BJ (cell line): Measurements from ENCODE around the gene PHPT1. TPM values are rescaled to one million over a fixed set of nuclear protein-coding genes. Genes with fewer than 3 reads are reported as not detected.
"Not testable (repeated sequence)": the region's sequence is repeated elsewhere in the genome, so short reads cannot be mapped to it uniquely, and the experiment has no call there.

ENCODE experiments used
- CTCF ChIA-PET: fragments of 350-600 bp; formaldehyde crosslinking; extraction: SDS; loops from one replicate; lab custom pipeline; 2021; ENCODE audit warnings: antibody characterized with exemption, inconsistent platforms; lab: Yijun Ruan, JAX
- POLR2A ChIA-PET: fragments of 300-600 bp; sonication (Branson Sonifier 250); formaldehyde crosslinking; extraction: SDS; loops from one replicate; lab custom pipeline; 2021; ENCODE audit warnings: antibody characterized with exemption; lab: Charles Lee
- DNase-seq: peaks from one replicate; pipeline ENCODE4 v3.0.0-alpha.2; 2011; ENCODE audit warnings: low read depth
- H3K27me3 ChIP-seq: 2 replicates; pipeline ENCODE4 v1.6.0; 2011; ENCODE audit warnings: low read length; ENCODE audit not compliant: control insufficient read depth, insufficient read depth
- H3K36me3 ChIP-seq: 2 replicates; pipeline ENCODE4 v1.5.1; 2011; ENCODE audit warnings: low read length; ENCODE audit not compliant: control insufficient read depth, insufficient read depth
- H3K4me3 ChIP-seq: 2 replicates; pipeline ENCODE4 v1.5.1; 2011; ENCODE audit warnings: low read depth, mild to moderate bottlenecking, control low read depth, low read length
- CTCF ChIP-seq: IDR thresholded peaks from 2 replicates; pipeline ENCODE4 v1.5.1; 2011; ENCODE audit warnings: low read depth, mild to moderate bottlenecking, control low read depth, inconsistent platforms, low read length, moderate library complexity; ENCODE audit not compliant: insufficient read depth
- polyA minus RNA-seq: library from RNA; depleted of rRNA, polyadenylated mRNA; stranded (reverse); fragments of >200 nt; gene quantifications from 2 replicates; pipeline ENCODE4 v1.2.3, GENCODE V29; 2011; rRNA and poly(A)+ RNA removed
- polyA plus RNA-seq: library from polyadenylated mRNA; depleted of rRNA; stranded (reverse); fragments of >200 nt; gene quantifications from 2 replicates; pipeline ENCODE4 v1.2.3, GENCODE V29; 2011; rRNA removed

PHPT1 gene
- polyA plus RNA-seq (116 and 233 TPM in 2 replicates), polyA minus RNA-seq (22.3 and 29.8 TPM in 2 replicates)

DNA sequence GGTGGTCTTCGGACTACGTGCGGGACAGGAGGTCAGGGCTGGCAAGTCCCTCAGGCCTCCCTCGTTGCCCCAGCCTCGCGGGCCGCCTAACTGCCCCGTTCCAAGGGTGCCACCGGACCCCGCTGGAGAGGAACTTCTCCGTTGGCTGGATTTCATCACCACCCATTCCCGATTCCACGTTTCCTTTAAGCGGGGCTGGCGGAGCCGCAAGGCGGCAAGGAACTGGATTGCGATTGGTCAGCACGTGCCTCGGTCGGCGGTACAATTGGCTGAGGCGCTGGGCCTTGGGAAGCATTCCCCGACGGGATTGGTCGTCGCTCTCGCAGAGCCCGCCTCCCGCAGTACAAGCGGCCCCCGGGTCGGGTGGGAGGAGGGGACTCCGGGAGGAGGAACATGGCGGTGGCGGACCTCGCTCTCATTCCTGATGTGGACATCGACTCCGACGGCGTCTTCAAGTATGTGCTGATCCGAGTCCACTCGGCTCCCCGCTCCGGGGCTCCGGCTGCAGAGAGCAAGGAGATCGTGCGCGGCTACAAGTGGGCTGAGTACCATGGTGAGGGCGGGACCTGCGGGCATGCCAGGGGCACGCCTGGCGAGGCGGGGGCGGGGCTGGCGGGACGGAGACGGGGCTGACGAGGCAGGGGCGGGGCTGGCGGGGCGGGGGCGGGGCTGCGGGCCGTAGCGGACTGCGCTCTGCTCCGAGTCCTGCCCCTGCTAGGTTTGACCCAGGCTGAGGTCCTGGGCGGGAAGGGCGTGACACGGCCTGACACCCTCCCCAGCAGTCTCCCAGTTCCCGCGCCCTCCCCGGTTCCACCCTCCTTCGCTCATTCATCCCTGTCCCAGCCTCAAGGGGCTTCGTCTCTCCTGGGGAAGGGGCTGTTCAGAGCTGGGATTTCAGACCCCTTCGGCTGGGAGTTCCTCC is at the start of gene PHPT1:
PHPT1 (plus strand) TSS at position 372 of the 922 bp plus-strand sequence; CDS start at position 394, 22 bp downstream.
- peaks cover 10% of the 10 kb centered on the region for H3K36me3 ChIP-seq
- peak within 1 kb of the TSS; percentile 84 for H3K4me3 ChIP-seq
- ChIA-PET CTCF (interaction anchor here (2.0 kb wide), 1 partner anchor 186 kb away, joined by 8 read pairs; no protein-coding TSS in a partner anchor), POLR2A (no interaction called here)
- H3K27me3 ChIP-seq = 0 out of 2 replicates have a peak, but pooled peaks cover 6% of the 10 kb centered on the region
- TF ChIP-seq CTCF = no peak
- DNase-seq = peak; percentile 94

- TF ChIP-seq CTCF = no peak
- Histone ChIP-seq H3K4me3 (peak overlapping the region; percentile 31), H3K27me3 (peaks cover 25% of the 10 kb centered on the region), H3K36me3 (no peaks in the 10 kb centered on the region; the same call in 1 of the 2 replicates)
- ChIA-PET CTCF (interaction anchor here (1.3 to 1.4 kb wide), 3 partner anchors 8 to 42 kb away, joined by 4 to 8 read pairs (median 5); partner anchors contain the start of genes AJM1 and TMEM141), POLR2A (interaction anchor here (0.7 kb wide), 1 partner anchor 389 kb away, joined by 11 read pairs; no protein-coding TSS in a partner anchor)
- no peak for DNase-seq
These were observed 49.2 kb upstream of the PHPT1 start for GRCh38 chr9:136799854-136800657.

DNA sequence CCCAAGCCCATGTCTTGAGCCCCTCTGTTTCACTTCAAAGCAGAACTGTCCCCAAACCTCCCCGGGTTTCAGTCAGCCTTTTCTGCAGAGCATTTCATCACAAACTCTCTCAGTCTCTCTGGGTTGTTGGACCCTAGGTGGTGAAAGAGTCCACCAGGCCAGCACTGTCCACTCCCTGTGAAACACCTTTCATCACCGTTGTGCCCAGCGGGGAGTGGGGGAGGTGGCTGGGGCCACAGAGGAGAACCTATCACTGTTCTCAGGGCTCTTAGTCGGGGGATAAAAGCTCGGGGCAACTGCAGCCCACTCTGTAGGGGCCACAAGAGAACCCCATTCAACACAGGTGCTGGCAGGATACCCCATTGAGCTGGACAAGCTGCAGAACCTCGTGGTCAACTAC is 46.9 kb upstream of the PHPT1 start:
- Histone ChIP-seq H3K36me3 (no peaks in the 10 kb centered on the region; the same call in 1 of the 2 replicates), H3K4me3 (no peak overlapping the region), H3K27me3 (peaks cover 19% of the 10 kb centered on the region)
- POLR2A ChIA-PET = no interaction called here
- no peak for DNase-seq
- no peak for TF ChIP-seq CTCF
- CTCF ChIA-PET = interaction anchor here (1.1 to 1.4 kb wide), 2 partner anchors 10 to 227 kb away, joined by 3 to 4 read pairs; no protein-coding TSS in a partner anchor

GRCh38 chr9:136803009-136803550 is 46.1 kb upstream of the PHPT1 start:
- peaks cover 19% of the 10 kb centered on the region for H3K27me3 ChIP-seq
- DNase-seq, POLR2A ChIA-PET, H3K36me3 ChIP-seq, H3K4me3 ChIP-seq: not testable (repeated sequence)
- CTCF ChIA-PET = interaction anchor here (0.6 to 1.1 kb wide), 2 partner anchors 39 to 226 kb away, joined by 3 to 4 read pairs; partner anchors contain the start of gene AJM1
